ENCODE data around the gene TMEM120B.

The TMEM120B gene

DNA sequence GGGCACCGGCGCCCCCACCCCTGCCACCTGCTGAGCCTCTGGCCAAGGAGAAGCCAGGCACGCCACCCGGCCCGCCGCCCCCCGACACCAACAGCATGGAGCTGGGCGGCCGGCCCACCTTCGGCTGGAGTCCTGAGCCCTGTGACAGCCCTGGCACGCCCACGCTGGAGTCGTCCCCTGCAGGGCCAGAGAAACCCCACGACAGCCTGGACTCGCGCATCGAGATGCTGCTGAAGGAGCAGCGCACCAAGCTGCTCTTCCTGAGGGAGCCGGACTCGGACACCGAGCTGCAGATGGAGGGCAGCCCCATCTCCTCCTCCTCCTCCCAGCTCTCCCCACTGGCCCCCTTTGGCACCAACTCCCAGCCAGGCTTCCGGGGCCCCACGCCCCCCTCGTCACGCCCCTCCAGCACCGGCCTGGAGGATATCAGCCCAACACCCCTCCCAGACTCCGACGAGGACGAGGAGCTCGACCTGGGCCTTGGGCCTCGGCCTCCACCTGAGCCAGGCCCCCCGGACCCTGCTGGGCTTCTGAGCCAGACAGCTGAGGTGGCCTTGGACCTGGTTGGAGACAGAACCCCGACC lies 97.8 kb downstream of the TMEM120B start:
- peak overlapping the region in 3 of 21 experiments; percentile 57 to 75 (median 73) for H3K27ac ChIP-seq
- no peak overlapping the region for H3K4me3 ChIP-seq

DNA sequence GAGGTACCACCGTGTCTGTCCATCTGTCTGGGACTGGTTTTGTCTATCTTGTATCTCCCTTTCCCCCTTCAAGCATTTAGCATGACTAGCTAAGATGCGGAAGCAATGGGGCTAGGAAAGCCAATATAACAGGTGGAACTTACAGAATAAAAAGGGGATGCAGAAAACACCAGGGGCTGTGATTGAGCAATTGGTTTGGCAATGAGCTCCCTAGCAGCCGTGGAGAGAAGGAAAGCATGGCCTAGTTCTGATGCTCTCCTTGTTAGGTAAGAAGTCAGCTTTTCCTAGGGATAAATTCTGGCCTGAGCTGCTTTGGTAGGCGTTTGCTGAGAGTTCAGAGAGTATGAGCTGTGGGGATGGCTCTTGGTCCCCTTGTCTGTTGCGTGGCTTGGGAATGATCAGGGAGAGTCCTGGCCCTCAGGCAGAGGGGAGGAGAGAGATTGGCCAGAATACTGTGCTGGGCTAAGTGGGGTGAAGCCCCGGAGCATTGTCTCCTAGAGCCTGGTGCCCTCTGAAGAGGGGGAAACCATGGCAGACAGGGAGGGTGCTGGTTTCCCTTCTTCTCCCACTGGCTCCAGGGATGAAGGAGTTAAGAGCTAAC lies 98.4 kb downstream of the TMEM120B start:
- peak overlapping the region in 15 of 21 experiments; percentile 45 to 82 (median 64) for H3K27ac ChIP-seq
- H3K4me3 ChIP-seq, result peak overlapping the region in 6 of 7 experiments; percentile 35 to 66 (median 48)

GRCh38 chr12:121811434-121812319 lies 99.1 kb downstream of the TMEM120B start:
- peak overlapping the region in 20 of 21 experiments; percentile 14 to 82 (median 63) for H3K27ac ChIP-seq

DNA sequence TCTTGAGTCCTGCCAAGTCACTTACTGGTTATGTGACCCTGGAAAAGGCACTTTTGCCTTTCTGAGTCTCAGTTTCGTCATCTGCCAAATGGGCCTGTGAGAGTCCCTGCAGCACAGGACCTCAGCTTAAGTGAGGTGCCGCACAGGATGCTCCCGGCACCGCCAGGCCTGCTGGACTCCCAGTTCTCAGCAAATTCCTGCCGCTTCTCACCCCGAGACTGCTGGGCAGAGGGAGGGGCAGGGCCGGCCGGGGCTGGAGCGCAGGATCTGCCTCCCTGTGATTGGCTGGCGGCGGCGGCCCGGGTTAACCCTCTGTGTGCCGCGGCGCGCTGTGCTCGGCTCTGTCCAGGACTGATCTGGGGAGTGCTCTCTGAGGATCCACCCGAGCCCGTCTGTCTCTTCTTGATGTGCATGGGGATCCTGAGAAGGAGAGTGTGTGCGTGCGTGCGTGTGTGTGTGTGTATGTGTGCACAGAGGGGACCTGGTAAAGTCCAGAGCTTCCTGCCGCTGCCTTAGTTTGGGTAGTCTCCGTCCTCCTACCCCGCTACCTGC lies 99.8 kb downstream of the TMEM120B start:
- peak overlapping the region; percentile 29 to 66 (median 47) for H3K4me3 ChIP-seq
- H3K27ac ChIP-seq, result peak overlapping the region in 16 of 21 experiments; percentile 55 to 82 (median 65)

More at GRCh38 chr12:121811434-121812319, 99.1 kb downstream of the TMEM120B start:
- peak overlapping the region; percentile 29 to 66 (median 47) for H3K4me3 ChIP-seq

DNA sequence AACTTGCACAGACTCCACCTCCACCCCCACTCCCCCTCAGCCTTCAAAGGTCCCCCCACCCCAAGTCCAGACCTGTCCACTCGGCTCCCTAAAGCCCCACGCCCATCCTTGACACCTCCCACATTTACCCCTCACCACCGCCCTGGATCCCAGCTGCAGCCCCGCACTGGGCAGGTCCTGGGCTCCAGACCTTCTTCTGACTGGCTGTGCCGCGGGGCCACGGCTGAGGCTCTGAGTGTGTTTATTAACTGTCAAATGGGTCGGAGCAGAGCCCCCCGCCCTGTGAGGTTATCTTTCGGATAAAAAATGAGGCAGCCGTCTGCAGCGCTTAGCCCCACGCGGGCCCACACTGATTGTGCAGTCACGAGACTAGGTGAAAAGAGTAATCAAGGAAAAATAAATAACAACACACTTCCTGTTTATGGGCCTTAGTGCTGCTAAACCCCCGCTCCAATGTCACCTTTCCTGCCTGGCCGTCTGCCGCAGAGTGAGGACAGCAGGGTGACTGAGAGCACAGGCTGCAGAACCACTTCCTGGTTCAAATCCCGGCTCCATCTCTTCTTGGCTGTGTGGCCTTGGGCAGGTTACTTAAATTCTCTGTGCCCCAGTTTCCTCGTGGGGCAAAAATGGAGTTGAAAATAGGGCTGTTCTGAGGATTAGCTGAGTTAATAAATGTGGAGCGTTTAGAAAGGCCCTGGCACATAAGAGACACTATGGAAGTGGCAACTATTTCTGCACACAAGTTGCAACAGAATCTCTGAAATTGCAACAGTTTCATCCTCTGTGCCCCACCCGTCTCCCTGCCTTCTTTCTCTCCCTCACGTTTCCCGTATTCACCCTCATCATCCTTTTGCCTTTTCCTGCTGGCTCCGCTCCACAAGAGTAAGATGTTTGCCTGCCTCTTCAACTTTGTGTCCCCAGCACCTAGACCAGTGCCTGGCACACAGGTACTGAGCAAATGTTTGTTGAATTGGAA lies 100.7 kb downstream of the TMEM120B start:
- H3K4me3 ChIP-seq, result peak overlapping the region in 6 of 7 experiments; percentile 29 to 66 (median 48)
- H3K27ac ChIP-seq, result peak overlapping the region in 8 of 21 experiments; percentile 3 to 82 (median 60)

GRCh38 chr12:121813951-121814350 lies 101.4 kb downstream of the TMEM120B start:
- H3K27ac ChIP-seq, result no peak overlapping the region
- no peak overlapping the region for H3K4me3 ChIP-seq

DNA sequence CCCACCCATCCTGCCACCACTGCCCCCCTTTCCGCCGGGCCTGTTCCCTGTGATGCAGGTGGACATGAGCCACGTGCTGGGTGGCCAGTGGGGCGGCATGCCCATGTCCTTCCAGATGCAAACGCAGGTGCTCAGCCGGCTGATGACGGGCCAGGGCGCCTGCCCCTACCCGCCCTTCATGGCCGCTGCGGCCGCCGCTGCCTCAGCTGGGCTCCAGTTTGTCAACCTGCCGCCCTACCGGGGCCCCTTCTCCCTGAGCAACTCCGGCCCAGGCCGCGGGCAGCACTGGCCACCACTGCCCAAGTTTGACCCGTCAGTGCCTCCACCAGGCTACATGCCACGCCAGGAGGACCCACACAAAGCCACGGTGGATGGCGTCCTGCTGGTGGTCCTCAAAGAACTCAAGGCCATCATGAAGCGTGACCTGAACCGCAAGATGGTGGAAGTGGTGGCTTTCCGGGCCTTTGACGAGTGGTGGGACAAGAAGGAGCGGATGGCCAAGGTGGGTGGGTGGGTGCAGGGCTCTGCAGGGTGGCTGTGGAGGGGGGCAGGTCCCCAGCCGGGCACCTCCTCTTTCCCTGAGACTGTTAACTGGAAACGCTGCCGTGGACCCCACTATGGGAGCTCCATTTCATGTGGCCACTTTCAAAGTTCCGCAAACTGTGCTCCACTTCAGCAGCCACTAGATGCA lies 102.0 kb downstream of the TMEM120B start:
- no peak overlapping the region for H3K27ac ChIP-seq
- H3K4me3 ChIP-seq, result no peak overlapping the region

DNA sequence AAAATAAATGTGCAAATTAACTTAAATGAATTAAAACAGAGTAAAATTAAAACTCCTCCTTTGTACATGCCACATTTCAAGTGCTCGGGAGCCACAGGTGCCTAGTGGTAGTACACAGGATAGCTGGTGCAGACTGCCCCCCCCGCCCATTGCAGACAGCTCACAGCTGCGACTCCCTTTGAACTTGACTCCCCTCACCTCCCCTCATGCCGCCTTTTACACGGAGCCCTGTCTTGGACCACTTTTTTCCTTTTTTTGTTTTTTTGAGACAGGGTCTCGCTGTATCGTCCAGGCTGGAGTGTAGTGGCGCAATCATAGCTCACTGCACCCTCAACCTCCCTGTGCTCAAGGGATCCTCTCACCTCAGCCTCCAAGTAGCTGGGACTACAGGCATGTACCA lies 102.7 kb downstream of the TMEM120B start:
- Histone ChIP-seq H3K4me3 (no peak overlapping the region), H3K27ac (no peak overlapping the region)

DNA sequence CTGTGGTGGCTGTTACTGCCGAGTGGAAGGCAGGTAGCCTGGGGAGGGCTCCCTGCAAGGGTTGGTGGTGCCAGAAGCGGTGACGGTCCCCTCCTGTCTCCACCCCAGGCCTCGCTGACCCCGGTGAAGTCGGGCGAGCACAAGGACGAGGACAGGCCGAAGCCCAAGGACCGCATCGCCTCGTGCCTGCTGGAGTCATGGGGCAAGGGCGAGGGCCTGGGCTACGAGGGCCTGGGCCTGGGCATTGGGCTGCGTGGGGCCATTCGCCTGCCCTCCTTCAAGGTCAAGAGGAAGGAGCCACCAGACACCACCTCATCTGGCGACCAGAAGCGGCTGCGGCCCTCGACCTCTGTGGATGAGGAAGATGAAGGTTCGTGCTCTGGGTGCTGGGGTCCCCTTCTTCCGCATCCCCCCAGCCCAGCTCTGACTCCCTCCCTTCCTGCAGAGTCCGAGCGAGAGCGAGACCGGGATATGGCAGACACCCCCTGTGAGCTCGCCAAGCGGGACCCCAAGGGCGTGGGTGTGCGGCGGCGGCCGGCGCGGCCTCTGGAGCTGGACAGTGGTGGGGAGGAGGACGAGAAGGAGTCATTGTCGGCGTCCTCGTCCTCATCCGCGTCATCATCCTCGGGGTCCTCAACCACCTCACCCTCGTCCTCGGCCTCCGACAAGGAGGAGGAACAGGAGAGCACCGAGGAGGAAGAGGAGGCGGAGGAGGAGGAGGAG lies 104.5 kb downstream of the TMEM120B start:
- H3K4me3 ChIP-seq, result no peak overlapping the region
- no peak overlapping the region for H3K27ac ChIP-seq

DNA sequence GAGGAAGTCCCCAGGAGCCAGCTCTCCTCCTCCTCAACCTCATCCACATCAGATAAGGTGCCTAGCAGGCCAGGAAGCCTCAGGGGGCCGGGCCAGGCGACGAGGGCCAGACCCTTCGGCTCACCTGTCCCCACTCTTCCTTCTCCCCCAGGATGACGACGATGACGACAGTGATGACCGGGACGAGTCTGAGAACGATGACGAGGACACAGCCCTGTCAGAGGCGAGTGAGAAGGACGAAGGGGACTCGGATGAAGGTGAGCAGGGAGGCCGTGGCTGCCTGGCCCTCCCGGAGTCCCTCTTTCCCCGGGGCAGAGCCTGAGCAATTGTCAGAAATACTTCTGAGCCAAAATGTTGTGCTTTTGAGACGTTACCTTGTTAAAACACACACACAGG lies 105.1 kb downstream of the TMEM120B start:
- H3K4me3 ChIP-seq, result no peak overlapping the region
- H3K27ac ChIP-seq, result no peak overlapping the region

- H3K27ac ChIP-seq, result no peak overlapping the region
These were observed 106.8 kb downstream of the TMEM120B start for GRCh38 chr12:121819212-121819949.

DNA sequence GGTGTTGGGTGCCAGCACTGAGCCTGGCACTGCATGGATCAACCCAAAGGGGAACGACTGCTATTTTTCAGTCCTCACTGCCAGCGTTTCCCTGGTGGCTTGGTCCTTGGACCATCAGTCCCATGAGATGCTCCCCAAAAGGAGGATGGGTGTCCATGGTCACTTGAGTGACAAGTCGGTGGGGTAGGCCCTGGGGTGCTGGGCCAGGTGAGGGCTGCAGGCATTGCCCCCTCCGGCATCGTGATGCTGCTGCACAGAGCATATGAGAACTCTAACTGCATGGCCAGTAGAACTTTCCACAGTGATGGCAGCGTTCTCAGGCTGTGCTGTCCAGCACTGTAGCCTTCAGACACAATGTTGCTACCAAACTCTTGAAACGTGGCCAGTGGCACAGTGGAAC lies 107.5 kb downstream of the TMEM120B start:
- no peak overlapping the region for H3K4me3 ChIP-seq
- no peak overlapping the region for H3K27ac ChIP-seq

More at GRCh38 chr12:121819212-121819949, 106.8 kb downstream of the TMEM120B start:
- H3K4me3 ChIP-seq, result no peak overlapping the region

GRCh38 chr12:121822393-121823100 lies 110.0 kb downstream of the TMEM120B start:
- H3K27ac ChIP-seq, result no peak overlapping the region

GRCh38 chr12:121823101-121823726 lies 110.7 kb downstream of the TMEM120B start:
- no peak overlapping the region for H3K27ac ChIP-seq
- no peak overlapping the region for H3K4me3 ChIP-seq

More at GRCh38 chr12:121822393-121823100, 110.0 kb downstream of the TMEM120B start:
- H3K4me3 ChIP-seq, result no peak overlapping the region

DNA sequence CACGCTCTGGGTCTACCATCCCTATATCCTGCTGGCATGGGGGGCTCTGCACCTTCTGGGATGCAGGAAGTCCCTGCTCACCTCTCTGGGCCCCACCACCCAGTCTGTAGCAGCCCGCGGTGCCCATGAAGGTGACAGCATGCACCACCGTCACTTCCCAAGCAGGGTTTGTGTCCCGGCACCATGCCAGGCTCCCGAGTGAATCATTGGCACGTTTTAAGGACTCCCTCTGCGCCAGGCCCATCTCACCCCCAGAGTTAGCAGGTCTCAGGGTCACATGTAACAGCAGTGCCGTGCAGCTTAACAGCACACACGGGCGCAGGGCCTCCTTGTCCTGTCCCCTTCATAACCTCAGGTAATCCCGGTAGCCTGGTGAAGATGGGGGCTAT lies 111.2 kb downstream of the TMEM120B start:
- no peak overlapping the region for H3K4me3 ChIP-seq
- no peak overlapping the region for H3K27ac ChIP-seq

DNA sequence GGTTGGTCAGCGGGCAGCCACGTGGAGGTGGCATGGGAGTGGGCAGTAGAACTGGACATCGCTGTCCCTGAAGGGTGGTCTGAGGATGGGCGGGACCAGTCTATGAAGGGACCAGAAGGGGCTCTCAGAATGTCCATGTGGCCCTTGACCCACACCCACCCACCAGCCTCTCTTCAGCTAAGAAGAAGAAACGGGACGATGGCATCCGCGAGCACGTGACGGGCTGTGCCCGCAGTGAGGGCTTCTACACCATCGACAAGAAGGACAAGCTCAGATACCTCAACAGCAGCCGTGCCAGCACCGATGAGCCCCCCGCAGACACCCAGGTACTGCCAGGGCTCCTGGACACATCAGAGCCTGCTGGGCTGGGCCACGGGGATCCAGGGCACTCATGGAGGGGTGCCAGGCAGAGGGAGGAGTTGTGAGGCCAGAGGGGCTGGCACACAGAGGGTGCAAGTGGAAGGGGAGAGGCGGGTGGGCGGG lies 112.5 kb downstream of the TMEM120B start:
- H3K27ac ChIP-seq, result no peak overlapping the region
- H3K4me3 ChIP-seq, result no peak overlapping the region

Measured in skin epidermis (tissue), 12 donors.